Measurements from ENCODE around the gene FRK. TPM values are rescaled to one million over a fixed set of nuclear protein-coding genes. Genes with fewer than 3 reads are reported as not detected.
"Not testable (repeated sequence)": the region's sequence is repeated elsewhere in the genome, so short reads cannot be mapped to it uniquely, and the experiment has no call there.

Gene FRK
- total RNA-seq, 4 donors from 2014 or later, result 13.3 to 25.4 (median 18.9) TPM

- WGBS, 2 donors (ENCODE audit: low coverage in 1 of 2), result 0% methylated on average over 1 to 76 of the region's 87 CpGs
- intact Hi-C loops (cut with DNase I; ENCODE audit: low total_unique reads), result no loop called here
- Histone ChIP-seq H3K4me3 (peak within 1 kb of the TSS; percentile 66 to 82 (median 70)), H3K27ac (peak within 1 kb of the TSS; percentile 93 to 97 (median 96)), H3K36me3 (no peaks in the 10 kb centered on the region), H3K27me3 (no peaks in the 10 kb centered on the region), H3K9me3 (no peaks in the 10 kb centered on the region), H3K4me1 (peaks cover 9 to 35% (median 12%) of the 10 kb centered on the region in 4 donors)
- in situ Hi-C loops (cut with MboI; ENCODE audit: low pct_ligation_motif_present in 1 of 4, low pct_unique_long_range_greater_than_20kb in 1 of 4, low sequenced_read_pairs in 3 of 4), result no loop called here
- DNase-seq, result peak; percentile 92
- TF ChIP-seq POLR2AphosphoS5 (IDR thresholded peaks at IDR 0.05), result peak; percentile 73 to 87 (median 86)
- peak; percentile 82 for TF ChIP-seq POLR2A (IDR thresholded peaks at IDR 0.05)
- TF ChIP-seq CTCF (IDR thresholded peaks at IDR 0.05), result peak; percentile 26 to 67 (median 34)
- no peak for TF ChIP-seq EP300 (IDR thresholded peaks at IDR 0.05; ENCODE audit: low read depth)
Observed at GRCh38 chr6:116100419-116101301, 40.0 kb upstream of the FRK start, which contains the start of gene NT5DC1. NT5DC1 (plus strand) TSS chr6:116100853; CDS start chr6:116100931, 78 bp downstream.

- no peak for DNase-seq
- in situ Hi-C loops (cut with MboI; ENCODE audit: low pct_ligation_motif_present in 1 of 4, low pct_unique_long_range_greater_than_20kb in 1 of 4, low sequenced_read_pairs in 3 of 4), result loop anchor here in 3 of 4 donors (5.0 to 10.0 kb wide), 3 partner anchors 84 to 94 kb away; no protein-coding TSS in a partner anchor
- Histone ChIP-seq H3K9me3 (no peaks in the 10 kb centered on the region), H3K4me3 (no peak overlapping the region), H3K27me3 (no peaks in the 10 kb centered on the region), H3K36me3 (no peaks in the 10 kb centered on the region), H3K27ac (no peak overlapping the region), H3K4me1 (peaks cover 9 to 28% (median 12%) of the 10 kb centered on the region in 4 donors)
- 67 to 88% methylated on average over 1 of the region's 1 CpG for WGBS, 2 donors (ENCODE audit: low coverage in 1 of 2)
- intact Hi-C loops (cut with DNase I; ENCODE audit: low total_unique reads), result no loop called here
- TF ChIP-seq POLR2AphosphoS5 (IDR thresholded peaks at IDR 0.05), result no peak
- no peak for TF ChIP-seq CTCF (IDR thresholded peaks at IDR 0.05)
- no peak for TF ChIP-seq EP300 (IDR thresholded peaks at IDR 0.05; ENCODE audit: low read depth)
- no peak for TF ChIP-seq POLR2A (IDR thresholded peaks at IDR 0.05)
Observed at GRCh38 chr6:116099036-116099435, 38.3 kb upstream of the FRK start.

GRCh38 chr6:116096979-116097816 lies 36.5 kb upstream of the FRK start:
- Histone ChIP-seq H3K27ac (no peak overlapping the region), H3K9me3 (no peaks in the 10 kb centered on the region), H3K36me3 (no peaks in the 10 kb centered on the region), H3K4me1 (peaks cover 4 to 20% (median 8%) of the 10 kb centered on the region in 4 donors), H3K27me3 (no peaks in the 10 kb centered on the region), H3K4me3 (no peak overlapping the region)
- no peak for DNase-seq
- intact Hi-C loops (cut with DNase I; ENCODE audit: low total_unique reads), result no loop called here
- TF ChIP-seq POLR2A (IDR thresholded peaks at IDR 0.05), result no peak
- no peak for TF ChIP-seq POLR2AphosphoS5 (IDR thresholded peaks at IDR 0.05)
- TF ChIP-seq EP300 (IDR thresholded peaks at IDR 0.05; ENCODE audit: low read depth), result no peak
- TF ChIP-seq CTCF (IDR thresholded peaks at IDR 0.05), result peak; percentile 40 to 57 (median 55)
- WGBS, 2 donors (ENCODE audit: low coverage in 1 of 2), result 57 to 71% methylated on average over 2 of the region's 2 CpGs
- in situ Hi-C loops (cut with MboI; ENCODE audit: low pct_ligation_motif_present in 1 of 4, low pct_unique_long_range_greater_than_20kb in 1 of 4, low sequenced_read_pairs in 3 of 4), result loop anchor here in 3 of 4 donors (5.0 to 10.0 kb wide), 3 partner anchors 82 to 92 kb away; no protein-coding TSS in a partner anchor

- H3K4me3 ChIP-seq; H3K36me3 ChIP-seq; H3K27me3 ChIP-seq; H3K27ac ChIP-seq; DNase-seq; intact Hi-C loops (cut with DNase I; ENCODE audit: low total_unique reads); H3K9me3 ChIP-seq: not testable (repeated sequence)
- peaks cover 0 to 12% (median 0%) of the 10 kb centered on the region in 4 donors for H3K4me1 ChIP-seq
- 87 to 91% methylated on average over 6 to 9 of the region's 9 CpGs for WGBS, 2 donors (ENCODE audit: low coverage in 1 of 2)
- in situ Hi-C loops (cut with MboI; ENCODE audit: low pct_ligation_motif_present in 1 of 4, low pct_unique_long_range_greater_than_20kb in 1 of 4, low sequenced_read_pairs in 3 of 4), result loop anchor here in 3 of 4 donors (5.0 to 10.0 kb wide), 3 partner anchors 81 to 91 kb away; no protein-coding TSS in a partner anchor
Observed at GRCh38 chr6:116096048-116096759, 35.5 kb upstream of the FRK start.
